Coronary artery (tissue), 2 donors: ENCODE data around the gene COL4A4.
"Not testable (repeated sequence)": the region's sequence is repeated elsewhere in the genome, so short reads cannot be mapped to it uniquely, and the experiment has no call there.

Experiments used
- DNase-seq: peaks from one replicate; pipeline ENCODE4 v3.0.0-alpha.2; 2017; ENCODE audit warnings: low spot score
- H3K27ac ChIP-seq, 2 donors: fragments of 200-600 bp; sonication (generic); one replicate each; pipeline ENCODE4 v1.5.1; 2016 to 2019
- H3K4me3 ChIP-seq: fragments of 200-600 bp; sonication (generic); 2 replicates; pipeline ENCODE4 v1.5.1; 2016; ENCODE audit warnings: mild to moderate bottlenecking, moderate library complexity
- TF ChIP-seq, protein P1 (sequence below): fragments of 200-600 bp; sonication (generic); IDR thresholded peaks from one replicate; pipeline ENCODE4 v1.5.1; 2019; ENCODE audit warnings: antibody characterized with exemption

Gene COL4A4

DNA sequence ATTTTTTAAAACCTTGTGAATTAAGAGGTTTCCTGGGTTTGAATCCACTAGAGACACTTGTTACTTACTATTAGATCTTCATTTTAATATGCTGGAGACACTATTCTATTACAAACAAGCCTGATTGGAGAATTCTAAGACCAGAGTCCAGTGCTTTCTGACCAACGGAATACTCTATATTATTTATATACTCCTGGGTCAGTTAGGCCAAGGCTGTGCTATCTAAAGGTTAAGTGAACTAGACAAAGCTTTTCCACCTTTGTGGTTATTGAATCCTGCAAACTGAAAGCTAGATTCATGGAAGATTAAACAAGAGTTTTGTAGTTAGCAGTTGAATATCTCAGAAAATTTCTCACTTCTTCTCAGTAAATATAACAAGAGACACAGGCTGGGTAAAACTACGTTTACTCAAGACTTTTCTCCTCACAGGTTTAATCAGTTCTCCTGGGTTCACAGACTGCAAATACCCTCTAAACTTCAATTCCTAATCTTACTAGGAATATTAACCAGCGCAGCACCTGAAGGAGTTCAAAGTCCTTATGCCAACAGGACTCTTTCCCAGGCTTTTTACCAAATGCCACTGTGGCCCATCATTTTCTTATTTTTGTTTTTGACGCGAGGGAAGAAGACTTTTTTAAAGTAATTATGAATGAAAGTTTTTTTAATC, 66.4 kb downstream of the COL4A4 start:
- Histone ChIP-seq H3K4me3 (no peak overlapping the region), H3K27ac (no peak overlapping the region)
- DNase-seq: no peak
- TF ChIP-seq, protein P1, sequence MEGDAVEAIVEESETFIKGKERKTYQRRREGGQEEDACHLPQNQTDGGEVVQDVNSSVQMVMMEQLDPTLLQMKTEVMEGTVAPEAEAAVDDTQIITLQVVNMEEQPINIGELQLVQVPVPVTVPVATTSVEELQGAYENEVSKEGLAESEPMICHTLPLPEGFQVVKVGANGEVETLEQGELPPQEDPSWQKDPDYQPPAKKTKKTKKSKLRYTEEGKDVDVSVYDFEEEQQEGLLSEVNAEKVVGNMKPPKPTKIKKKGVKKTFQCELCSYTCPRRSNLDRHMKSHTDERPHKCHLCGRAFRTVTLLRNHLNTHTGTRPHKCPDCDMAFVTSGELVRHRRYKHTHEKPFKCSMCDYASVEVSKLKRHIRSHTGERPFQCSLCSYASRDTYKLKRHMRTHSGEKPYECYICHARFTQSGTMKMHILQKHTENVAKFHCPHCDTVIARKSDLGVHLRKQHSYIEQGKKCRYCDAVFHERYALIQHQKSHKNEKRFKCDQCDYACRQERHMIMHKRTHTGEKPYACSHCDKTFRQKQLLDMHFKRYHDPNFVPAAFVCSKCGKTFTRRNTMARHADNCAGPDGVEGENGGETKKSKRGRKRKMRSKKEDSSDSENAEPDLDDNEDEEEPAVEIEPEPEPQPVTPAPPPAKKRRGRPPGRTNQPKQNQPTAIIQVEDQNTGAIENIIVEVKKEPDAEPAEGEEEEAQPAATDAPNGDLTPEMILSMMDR: no peak

DNA sequence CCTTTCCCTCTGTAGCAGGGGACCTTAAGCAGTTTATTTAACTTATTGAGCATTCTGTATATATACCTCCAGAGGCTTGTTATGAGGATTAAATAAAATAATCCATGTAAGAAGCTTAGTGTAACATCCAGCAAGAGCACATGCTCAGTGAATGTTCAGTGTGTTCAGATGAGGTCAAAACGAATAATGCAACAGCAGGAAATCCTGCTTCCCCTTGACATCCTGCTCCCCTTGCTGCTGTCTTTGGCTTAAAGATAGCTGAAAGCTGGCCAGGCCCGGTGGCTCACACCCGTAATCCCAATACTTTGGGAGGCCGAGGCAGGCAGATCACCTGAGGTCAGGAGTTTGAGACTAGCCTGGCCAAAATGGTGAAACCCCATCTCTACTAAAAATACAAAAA, 68.7 kb downstream of the COL4A4 start:
- no peak for DNase-seq
- Histone ChIP-seq H3K4me3 (no peak overlapping the region), H3K27ac (no peak overlapping the region)
- TF ChIP-seq, protein P1: no peak

DNA sequence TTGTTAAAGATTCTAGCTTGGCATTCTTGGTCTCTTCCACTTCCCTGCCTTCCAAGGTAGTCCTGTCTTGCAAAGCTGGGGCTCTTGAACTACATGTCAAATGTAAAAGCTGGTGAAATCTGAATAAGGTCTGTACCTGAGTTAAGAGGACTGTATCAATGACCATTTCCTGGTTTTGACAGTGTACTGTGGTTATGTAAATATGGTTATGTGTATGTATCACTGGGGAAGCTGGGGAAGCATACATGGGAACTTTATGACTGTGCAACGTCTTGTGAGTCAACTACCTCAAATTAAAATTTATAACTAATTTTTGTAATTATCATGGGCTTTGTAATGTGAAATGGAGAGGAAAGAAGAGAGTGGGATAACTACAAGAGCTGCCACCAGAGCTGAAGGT, 81.7 kb downstream of the COL4A4 start:
- H3K4me3 ChIP-seq: no peak overlapping the region
- TF ChIP-seq, protein P1: no peak
- no peak for DNase-seq

DNA sequence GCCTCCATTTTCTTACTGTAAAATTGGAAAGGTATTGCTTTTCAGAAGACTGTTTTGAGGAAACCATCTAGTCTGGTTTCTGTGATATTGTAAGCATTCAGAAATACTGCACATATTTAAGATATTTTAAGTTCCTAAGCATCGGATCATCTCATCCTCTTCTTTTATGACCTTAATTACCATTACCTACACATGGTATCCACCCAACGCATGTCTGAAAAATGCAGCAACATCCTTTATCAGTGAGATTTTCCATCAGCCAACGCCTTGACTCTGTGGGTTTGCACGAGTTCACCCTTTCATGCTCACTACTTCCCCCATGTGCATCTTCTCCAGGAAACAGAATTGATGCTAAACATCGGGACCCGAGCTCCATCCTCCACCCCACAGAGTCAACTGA, 84.3 kb downstream of the COL4A4 start:
- TF ChIP-seq, protein P1: no peak
- H3K27ac ChIP-seq: no peak overlapping the region
- DNase-seq: no peak
- H3K4me3 ChIP-seq: no peak overlapping the region

More for the DNA sequence above, 81.7 kb downstream of the COL4A4 start:
- no peak overlapping the region for H3K27ac ChIP-seq

DNA sequence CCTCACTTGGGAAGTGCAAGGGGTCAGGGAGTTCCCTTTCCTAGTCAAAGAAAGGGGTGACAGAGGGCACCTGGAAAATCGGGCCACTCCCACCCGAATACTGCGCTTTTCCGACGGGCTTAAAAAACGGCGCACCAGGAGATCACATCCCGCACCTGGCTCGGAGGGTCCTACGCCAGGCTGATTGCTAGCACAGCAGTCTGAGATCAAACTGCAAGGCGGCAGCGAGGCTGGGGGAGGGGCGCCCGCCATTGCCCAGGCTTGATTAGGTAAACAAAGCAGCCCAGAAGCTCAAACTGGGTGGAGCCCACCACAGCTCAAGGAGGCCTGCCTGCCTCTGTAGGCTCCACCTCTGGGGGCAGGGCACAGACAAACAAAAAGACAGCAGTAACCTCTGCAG, 98.9 kb downstream of the COL4A4 start:
- H3K27ac ChIP-seq, DNase-seq: not testable (repeated sequence)

DNA sequence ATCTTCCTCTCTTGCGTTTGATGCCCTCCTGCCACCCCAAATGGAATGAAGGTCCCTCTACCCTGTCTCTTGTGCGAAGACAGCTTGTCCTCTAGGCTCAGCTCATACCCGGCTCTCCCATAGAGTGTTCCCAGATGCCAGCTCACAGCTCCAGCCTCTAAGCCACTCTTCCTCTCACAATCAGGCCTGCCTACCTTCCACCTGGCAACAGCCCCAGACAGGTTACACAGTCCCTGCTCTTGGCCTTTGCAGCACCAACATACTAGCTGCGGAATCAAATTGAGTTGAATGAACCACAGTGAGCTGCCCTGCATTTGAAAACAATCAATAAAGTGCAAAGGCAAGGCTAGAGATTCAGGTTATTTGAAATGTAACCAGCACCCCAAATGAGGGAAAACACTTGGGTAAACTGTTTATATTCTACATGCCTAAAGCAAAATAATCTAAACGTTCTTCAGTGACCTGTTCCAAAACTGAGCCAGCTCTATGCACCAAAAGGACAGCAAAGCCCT, 105.1 kb downstream of the COL4A4 start:
- Histone ChIP-seq H3K4me3 (no peak overlapping the region), H3K27ac (no peak overlapping the region)
- no peak for DNase-seq
- TF ChIP-seq, protein P1: no peak

More for the DNA sequence above, 98.9 kb downstream of the COL4A4 start:
- H3K4me3 ChIP-seq: not testable (repeated sequence)

DNA sequence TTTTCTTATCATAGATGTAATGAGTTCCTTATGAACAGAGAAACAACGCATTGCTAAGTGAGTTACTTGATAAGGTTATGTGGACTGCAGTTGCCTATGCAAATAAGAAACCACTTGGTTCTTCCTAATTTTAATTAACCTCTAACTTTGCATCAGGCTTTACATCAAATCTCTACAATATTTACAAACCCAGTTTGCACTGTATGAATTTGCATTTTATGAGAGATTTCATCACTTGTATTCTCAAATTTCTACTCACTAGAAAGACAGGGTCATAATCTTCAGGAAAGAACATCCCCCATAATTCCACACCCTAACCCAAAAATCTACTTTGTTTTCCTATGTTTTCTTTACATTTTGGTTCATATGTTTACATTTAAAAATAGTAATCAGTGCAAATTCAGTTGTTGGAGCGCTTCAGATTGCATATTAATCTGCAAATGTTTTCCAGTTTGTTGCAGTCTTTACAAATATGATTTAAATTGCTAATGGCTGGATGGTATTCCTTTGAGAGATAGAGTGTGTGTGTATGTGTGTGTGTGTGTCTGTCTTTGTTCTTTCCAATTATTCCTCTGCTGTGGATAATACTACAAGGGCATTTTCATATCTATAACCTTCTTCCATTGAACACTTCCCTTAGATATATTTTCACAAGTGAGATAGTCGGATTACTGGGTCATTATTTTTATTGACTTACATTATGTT, 106.1 kb downstream of the COL4A4 start:
- H3K4me3 ChIP-seq: no peak overlapping the region
- no peak for DNase-seq
- TF ChIP-seq, protein P1: no peak
- H3K27ac ChIP-seq: no peak overlapping the region
